Activated CD4-positive, CD25-positive, alpha-beta regulatory T cell treated with anti-CD3 and anti-CD28 coated beads, Interleukin-2, amount 50 U/mL, for 72 hours (primary cell): ENCODE data around the gene PLA2G2C.
A peak's percentile ranks its signal among the peaks of the same experiment; 100 is the strongest.

ENCODE experiments used
- DNase-seq: peaks from one replicate; pipeline ENCODE4 v3.0.0; 2021

Gene PLA2G2C

GRCh38 chr1:20126041-20126805, 60.1 kb downstream of the PLA2G2C start:
- DNase-seq: no peak

DNA sequence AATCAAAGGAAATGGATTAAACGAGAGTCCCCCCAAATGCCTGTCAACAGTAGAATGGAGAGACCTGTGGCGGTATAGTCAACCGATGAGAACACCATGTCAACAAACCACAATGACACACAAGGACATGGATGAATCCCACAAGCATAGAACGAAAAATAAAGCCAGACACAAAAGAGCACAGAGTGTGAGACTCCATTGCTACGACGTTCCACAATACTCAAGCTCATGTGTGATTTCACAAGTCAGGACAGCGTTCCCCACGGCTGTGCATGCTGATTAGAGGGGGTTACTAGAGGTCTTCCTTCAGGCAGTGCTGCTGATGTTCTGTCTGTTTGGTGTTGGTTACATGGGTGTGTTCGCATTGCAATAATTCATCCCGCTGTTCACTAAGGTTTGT, 61.2 kb downstream of the PLA2G2C start:
- no peak for DNase-seq

GRCh38 chr1:20124456-20125057, 61.8 kb downstream of the PLA2G2C start:
- no peak for DNase-seq

DNA sequence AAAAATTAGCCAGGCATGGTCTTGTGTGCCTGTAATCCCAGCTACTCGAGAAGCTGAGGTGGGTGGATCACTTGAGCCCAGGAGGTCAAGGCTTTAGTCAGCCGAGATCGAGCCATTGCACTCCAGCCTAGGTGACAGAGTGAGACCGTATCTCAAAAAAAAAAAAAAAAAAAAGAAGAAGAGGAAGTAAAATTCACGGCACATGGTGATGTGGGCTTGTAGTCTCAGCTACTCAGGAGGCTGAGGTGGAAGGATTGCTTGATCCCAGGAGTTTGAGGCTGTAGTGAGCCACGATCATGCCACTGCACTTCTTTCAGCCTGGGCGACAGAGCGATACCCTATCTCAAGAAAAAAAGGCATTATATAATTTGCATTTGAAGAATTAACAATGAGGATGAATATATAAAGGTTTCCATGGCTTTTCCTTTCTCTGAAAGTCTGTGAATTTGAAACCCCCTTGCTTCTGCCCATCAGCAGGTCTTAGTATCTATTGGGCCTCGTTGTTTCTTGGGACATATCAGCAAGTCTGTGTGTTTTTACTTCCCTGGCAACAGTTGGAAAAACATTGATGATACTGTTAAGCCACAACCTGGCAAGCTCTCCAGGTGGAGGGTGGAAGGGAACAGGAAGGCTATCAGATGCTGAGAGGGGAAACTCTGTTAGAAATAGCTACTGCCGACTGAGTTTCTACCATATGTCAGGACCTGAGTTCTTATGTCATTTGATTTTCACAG, 62.4 kb downstream of the PLA2G2C start:
- DNase-seq: no peak

DNA sequence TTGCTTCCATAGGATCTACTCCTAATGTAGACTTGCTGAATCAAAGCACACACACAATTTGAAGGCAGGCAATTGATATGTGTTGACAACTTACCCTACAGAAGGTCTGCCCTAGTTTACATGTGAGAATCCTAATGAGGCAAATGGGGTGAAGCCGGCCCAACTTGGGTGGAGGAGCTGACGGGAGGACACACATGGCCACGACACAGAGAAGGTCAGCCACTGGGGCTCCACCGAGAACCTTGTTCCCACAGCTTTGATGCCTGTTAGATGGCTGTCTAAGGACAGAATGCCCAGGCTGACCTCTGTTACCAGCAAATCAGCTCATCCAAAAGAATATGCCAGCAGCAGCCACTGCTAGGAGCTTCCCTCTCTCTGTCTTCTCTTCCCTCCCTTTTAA, 65.5 kb downstream of the PLA2G2C start:
- no peak for DNase-seq

GRCh38 chr1:20119347-20119746, 67.0 kb downstream of the PLA2G2C start, which contains the start of gene PLA2G2D:
TSS of gene PLA2G2D (minus strand) at chr1:20119536. CDS start at chr1:20119498, 38 bp downstream.
- DNase-seq: no peak

DNA sequence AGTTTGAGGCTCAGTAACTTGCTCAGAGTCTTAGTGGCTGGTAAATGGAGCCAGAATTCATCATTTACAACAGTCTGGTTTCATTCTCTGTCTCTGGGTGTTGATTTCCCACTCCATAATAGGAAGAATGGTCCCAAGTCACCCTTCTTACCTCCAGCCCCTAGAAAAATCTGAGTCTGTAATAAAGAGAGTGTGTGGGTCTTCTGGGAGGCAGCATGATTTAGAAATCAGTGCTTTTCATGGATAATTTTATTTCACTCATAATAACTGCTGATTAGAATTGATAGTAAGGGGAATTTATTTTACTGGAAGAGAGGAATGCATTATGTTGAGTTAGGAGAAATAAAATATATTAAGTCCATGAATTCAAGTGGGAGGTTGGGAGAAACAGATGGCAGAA, 69.1 kb downstream of the PLA2G2C start:
- DNase-seq: no peak

GRCh38 chr1:20115916-20116315, 70.4 kb downstream of the PLA2G2C start:
- peak; percentile 13 for DNase-seq

DNA sequence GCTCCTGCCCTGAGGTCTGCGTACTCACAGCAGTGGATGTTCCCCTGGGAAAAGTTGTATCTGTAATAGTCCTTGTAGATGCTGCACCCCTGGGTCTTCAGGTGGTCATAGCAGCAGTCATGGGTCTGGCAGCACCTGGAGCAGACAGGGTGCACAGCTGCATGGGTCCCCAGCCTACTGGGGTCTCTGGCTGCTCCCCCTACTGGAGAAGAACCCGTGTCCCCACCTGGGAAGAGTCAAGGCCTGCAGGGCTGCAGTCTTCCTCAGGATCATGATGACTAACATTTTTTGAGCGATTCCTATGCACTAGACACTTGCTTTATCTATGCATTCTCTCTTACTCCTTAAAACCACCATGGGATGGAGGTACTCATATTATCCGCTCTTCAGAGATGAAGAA, 70.8 kb downstream of the PLA2G2C start:
- DNase-seq: peak; percentile 5

GRCh38 chr1:20114021-20114648, 72.2 kb downstream of the PLA2G2C start:
- peak; percentile 17 for DNase-seq
